GM21526 (cell line): ENCODE results near the gene LETM1.

Experiments used
- ATAC-seq: cut with Tn5 transposase; IDR thresholded peaks from one replicate; pipeline ENCODE4 v1.9.1; 2021; ENCODE audit warnings: moderate library complexity; ENCODE audit not compliant: unreplicated experiment, low FRiP score

LETM1 gene

GRCh38 chr4:1797861-1798579 lies 57.9 kb downstream of the LETM1 start:
- no peak for ATAC-seq

- ATAC-seq, result no peak
Observed at GRCh38 chr4:1797298-1797860, 58.6 kb downstream of the LETM1 start.

- ATAC-seq, result no peak
Observed at GRCh38 chr4:1796486-1797204, 59.3 kb downstream of the LETM1 start.

- no peak for ATAC-seq
Observed at GRCh38 chr4:1795299-1796195, 60.4 kb downstream of the LETM1 start.

- ATAC-seq, result no peak
Observed at GRCh38 chr4:1794809-1795298, 61.1 kb downstream of the LETM1 start.

GRCh38 chr4:1793940-1794808 lies 61.8 kb downstream of the LETM1 start:
- no peak for ATAC-seq

- no peak for ATAC-seq
Observed at GRCh38 chr4:1793496-1793840, 62.5 kb downstream of the LETM1 start.

GRCh38 chr4:1792832-1793495 lies 63.0 kb downstream of the LETM1 start, which contains the start of gene FGFR3:
TSS of gene FGFR3 (plus strand) at chr4:1793293. CDS start at chr4:1793935, 642 bp downstream.
- ATAC-seq, result peak; percentile 45

- ATAC-seq, result no peak
Observed at GRCh38 chr4:1792158-1792831, 63.7 kb downstream of the LETM1 start.

GRCh38 chr4:1790005-1790404 lies 66.0 kb downstream of the LETM1 start:
- ATAC-seq, result no peak

- ATAC-seq, result no peak
Observed at GRCh38 chr4:1789552-1789951, 66.4 kb downstream of the LETM1 start.

GRCh38 chr4:1788254-1788973 lies 67.5 kb downstream of the LETM1 start:
- ATAC-seq, result no peak

- no peak for ATAC-seq
Observed at GRCh38 chr4:1787411-1788077, 68.4 kb downstream of the LETM1 start.

- ATAC-seq, result no peak
Observed at GRCh38 chr4:1786544-1787362, 69.2 kb downstream of the LETM1 start.

- no peak for ATAC-seq
Observed at GRCh38 chr4:1785592-1785991, 70.4 kb downstream of the LETM1 start.

- ATAC-seq, result no peak
Observed at GRCh38 chr4:1784789-1785591, 71.0 kb downstream of the LETM1 start.
